GM19193 (cell line): ENCODE data around the gene IGLL5.

Source experiments
- POLR2A ChIP-seq: IDR thresholded peaks from 4 replicates; pipeline ENCODE4 v1.6.1; 2011; ENCODE audit not compliant: insufficient read depth, insufficient read length; ENCODE audit errors: extremely low read depth

Gene IGLL5

GRCh38 chr22:22902247-22903001 lies 14.8 kb downstream of the IGLL5 start:
- no peak for TF ChIP-seq POLR2A

- TF ChIP-seq POLR2A = no peak
Measured at GRCh38 chr22:22903355-22903777, 15.8 kb downstream of the IGLL5 start.

GRCh38 chr22:22906907-22907550 lies 19.4 kb downstream of the IGLL5 start:
- TF ChIP-seq POLR2A = peak; percentile 55

GRCh38 chr22:22907551-22908494 lies 20.2 kb downstream of the IGLL5 start:
- peak; percentile 52 for TF ChIP-seq POLR2A

GRCh38 chr22:22908495-22908861 lies 20.9 kb downstream of the IGLL5 start:
- no peak for TF ChIP-seq POLR2A

- no peak for TF ChIP-seq POLR2A
Measured at GRCh38 chr22:22908941-22909604, 21.5 kb downstream of the IGLL5 start.

GRCh38 chr22:22909605-22910271 lies 22.1 kb downstream of the IGLL5 start:
- TF ChIP-seq POLR2A = no peak

- no peak for TF ChIP-seq POLR2A
Measured at GRCh38 chr22:22910272-22911240, 22.9 kb downstream of the IGLL5 start.

- TF ChIP-seq POLR2A = no peak
Measured at GRCh38 chr22:22911327-22912134, 23.9 kb downstream of the IGLL5 start.

GRCh38 chr22:22912135-22912987 lies 24.7 kb downstream of the IGLL5 start:
- no peak for TF ChIP-seq POLR2A

- no peak for TF ChIP-seq POLR2A
Measured at GRCh38 chr22:22912988-22913253, 25.3 kb downstream of the IGLL5 start.

GRCh38 chr22:22913989-22914388 lies 26.4 kb downstream of the IGLL5 start:
- TF ChIP-seq POLR2A = no peak
